ENCODE data around the gene SPRY4.
"Not testable (repeated sequence)": the region's sequence is repeated elsewhere in the genome, so short reads cannot be mapped to it uniquely, and the experiment has no call there.

Gene SPRY4

DNA sequence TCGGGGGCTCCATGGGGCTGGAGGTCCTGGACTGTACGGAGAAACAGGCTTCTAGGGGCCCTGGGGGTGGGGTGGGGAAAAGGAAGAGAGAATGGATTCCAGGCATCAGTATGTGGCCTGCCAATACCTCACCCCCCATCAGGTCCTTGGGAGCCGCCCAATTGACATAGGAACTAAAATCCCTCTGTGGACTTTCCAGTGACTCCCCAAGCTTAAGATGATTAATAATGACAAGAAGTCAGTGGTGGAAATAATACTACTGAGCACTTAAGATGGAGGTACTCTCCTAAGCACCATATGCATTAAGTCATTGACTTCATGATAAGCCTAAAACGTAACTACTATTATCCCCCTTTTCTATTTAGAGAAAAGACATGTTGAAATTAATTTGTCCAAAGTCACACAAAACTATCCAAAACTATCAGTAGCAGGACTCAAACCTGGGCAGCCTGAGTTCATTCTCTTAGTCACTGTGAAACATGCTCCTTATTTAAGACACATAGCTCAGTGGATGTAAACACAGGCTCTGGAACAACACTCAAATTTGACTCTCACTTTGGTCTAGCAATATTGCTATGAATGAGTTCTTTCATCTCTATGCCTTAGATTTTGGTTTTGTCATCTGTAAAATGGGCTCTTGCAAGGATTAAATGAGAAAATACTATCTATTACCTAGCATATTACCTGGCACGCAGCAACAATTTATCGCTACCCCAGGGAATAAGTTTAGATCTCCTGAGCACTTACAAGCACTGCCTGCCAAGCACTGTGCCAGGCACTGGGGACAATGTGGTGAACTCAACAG lies 9.5 kb downstream of the SPRY4 start:
- in situ Hi-C loops (cut with MboI; ENCODE audit: low sequenced_read_pairs), result no loop called here

DNA sequence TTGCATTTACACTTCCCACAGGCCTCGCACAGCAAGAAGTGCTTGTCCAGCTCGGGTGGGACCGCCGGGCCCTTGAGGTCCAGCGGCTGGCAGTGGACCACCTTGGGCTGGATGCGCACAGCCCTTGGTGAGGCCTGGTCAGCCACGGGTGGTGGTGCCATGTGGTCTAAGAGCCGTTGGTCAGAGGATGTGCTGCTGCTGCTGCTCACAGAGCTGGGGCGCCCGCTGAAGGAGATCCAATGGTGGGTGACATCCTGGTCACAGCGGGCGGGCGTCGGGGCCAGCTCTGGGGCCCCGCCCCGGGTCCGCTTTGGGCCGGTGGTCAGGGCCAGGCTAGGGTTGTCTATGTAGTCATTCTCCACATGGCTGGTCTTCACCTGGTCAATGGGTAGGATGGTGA lies 10.2 kb downstream of the SPRY4 start:
- in situ Hi-C loops (cut with MboI; ENCODE audit: low sequenced_read_pairs), result no loop called here

DNA sequence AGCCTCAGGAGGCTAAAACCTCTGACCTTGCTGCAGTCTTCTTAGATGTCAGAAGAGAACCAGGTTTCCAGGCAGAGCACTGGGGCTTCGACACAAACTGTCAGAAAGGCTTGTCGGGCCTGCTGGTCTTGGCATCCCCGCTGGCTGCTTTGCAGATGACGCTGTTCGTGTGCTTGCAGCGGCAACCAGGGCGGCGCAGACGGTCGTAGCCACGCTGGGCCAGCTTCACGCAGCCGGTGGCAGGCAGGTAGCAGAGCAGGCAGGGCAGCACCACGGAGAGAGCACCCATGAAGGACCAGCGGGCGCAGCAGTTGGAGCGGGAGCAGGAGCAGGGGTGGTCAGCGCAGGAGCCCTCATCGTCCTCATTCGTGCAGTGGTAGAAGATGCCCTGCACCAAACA lies 10.7 kb downstream of the SPRY4 start:
- in situ Hi-C loops (cut with MboI; ENCODE audit: low sequenced_read_pairs), result no loop called here

DNA sequence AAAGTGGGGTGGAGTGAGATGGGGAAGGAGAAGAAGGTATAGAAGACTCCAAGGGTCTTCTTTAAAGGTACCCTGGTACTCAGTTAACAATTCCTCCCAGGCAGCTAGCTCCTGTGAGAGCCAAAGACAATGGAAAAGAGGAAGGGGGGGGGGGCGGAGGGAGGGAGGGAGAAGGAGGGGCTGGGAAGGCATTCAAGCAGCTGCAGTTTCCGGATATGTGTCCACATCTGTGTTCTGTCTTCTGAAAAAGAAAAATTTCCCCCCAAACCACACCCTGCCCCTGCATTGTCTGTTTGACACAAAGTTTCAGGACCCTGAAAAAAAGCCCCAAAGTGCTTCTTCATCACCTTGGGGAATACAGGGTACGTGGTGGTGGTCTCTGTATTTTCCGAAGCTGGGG lies 11.1 kb downstream of the SPRY4 start:
- in situ Hi-C loops (cut with MboI; ENCODE audit: low sequenced_read_pairs), result no loop called here

DNA sequence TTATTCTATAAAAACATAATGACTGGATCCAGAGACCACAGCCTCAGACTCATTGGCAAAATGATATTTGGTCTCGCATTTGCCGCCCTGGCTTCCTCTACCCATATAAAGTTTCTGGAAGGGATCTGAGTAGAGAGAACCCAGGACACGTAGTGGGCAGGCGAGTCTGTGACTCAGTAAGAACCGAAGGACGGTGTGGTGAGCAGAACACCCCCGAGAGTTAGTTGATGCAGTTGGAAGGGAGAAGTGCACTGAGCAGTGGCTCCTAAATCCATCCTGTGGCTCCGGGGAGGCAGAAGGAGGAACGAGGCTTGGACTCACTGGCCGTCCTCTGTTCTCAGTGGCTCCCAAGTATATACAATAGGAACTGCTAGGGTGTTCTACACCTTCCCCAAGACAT lies 11.5 kb downstream of the SPRY4 start:
- in situ Hi-C loops (cut with MboI; ENCODE audit: low sequenced_read_pairs), result no loop called here

DNA sequence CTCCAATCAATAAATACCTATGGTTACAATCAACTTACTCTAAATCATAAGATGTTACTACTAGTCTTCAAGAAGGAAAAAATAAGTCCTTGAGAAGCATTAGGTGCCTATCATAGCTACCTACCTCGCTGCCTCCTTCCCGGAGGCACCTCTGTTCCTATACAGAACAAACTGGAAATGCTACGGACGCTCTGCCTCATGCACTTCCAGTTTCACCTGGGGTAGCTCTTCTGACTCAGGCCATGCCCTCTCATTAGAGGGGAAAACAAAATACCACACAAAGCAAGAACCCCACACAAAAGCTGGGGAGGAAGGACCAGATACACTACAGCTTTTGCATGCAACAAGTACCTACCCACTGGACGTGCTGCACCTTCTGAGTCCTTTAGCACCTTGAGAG lies 12.4 kb downstream of the SPRY4 start:
- in situ Hi-C loops (cut with MboI; ENCODE audit: low sequenced_read_pairs), result no loop called here

DNA sequence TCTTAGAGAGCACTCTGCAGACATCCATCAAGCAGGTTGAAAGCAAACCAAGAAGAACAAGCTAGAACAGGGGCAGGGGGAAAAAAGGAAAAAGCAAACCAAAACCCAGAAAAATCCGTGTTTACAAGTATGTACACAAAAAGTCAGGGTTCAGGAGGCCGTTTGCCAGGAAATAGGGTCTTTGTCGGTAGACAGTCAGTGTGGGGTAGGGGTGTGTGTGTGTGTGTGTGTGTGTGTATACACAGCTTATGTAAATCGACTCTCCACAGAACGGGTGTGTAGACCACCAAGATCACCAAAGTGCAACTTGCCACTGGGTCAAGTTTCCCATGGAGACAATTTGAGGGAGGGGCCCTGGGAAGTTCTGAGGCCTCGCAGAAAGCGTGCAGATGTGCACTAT lies 13.1 kb downstream of the SPRY4 start:
- in situ Hi-C loops (cut with MboI; ENCODE audit: low sequenced_read_pairs), result no loop called here

DNA sequence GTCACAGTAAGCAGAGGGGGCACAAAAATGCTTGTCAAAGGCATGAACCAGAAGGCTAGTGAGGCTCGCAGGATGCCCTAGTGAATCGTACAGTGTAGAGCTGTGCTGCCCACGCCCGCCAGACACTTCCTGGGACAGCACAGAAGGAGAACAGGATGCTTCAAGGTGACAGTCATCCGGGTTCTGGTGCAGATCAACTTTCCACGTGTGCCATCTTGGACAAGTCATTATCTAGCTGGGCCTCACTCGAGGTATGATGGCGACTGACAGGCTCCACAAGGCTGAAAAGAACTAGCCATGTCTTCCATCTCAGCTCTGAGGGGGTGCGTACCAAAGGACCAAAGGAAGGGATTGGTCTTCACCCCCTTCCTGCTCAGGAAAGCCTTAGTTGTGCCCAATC lies 14.0 kb downstream of the SPRY4 start:
- in situ Hi-C loops (cut with MboI; ENCODE audit: low sequenced_read_pairs), result no loop called here

DNA sequence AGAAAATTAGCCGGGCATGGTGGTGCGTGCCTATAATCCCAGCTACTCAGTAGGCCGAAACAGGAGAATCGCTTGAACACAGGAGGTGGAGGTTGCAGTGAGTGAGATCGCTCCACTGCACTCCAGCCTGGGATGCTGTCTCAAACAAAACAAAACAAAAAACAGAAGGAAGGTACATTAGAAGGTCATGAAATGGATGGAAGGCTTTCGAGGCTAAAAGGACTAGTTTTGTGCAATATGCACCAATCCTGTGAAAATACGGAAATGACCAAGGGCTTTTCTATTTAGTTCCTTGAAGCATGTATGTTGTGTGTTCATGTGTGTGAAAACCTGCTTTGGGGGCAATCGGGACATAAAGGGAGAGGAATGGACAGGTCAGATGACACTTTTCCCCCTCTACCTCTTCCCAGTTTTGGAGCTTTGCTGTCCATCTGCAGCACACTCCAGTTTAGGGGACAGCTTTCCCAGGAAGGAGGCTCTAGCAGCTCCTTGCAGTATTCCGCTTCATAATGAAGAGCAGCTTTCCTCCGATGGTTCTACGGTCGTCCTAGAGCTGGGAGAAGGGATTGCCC lies 15.0 kb downstream of the SPRY4 start:
- in situ Hi-C loops (cut with MboI; ENCODE audit: low sequenced_read_pairs), result no loop called here

DNA sequence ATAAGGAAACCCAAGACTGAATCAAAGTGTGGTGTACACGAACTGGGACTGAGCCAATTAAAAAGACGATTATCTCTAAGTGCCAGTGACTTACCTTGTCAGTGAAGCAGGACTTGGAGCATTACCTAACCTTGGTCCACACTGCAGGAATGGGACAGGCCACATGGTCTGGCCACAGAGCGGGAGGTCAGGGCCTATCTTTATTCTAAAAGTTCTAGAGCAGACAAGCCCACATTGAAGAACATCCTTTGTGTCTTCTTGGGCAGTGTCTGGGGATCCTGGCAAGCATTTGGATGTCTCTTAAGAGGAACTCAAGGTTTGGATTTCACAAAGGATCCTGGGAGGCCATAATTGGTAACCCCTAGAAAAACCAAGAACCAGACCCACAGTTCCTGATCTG lies 16.5 kb downstream of the SPRY4 start:
- in situ Hi-C loops (cut with MboI; ENCODE audit: low sequenced_read_pairs), result no loop called here

DNA sequence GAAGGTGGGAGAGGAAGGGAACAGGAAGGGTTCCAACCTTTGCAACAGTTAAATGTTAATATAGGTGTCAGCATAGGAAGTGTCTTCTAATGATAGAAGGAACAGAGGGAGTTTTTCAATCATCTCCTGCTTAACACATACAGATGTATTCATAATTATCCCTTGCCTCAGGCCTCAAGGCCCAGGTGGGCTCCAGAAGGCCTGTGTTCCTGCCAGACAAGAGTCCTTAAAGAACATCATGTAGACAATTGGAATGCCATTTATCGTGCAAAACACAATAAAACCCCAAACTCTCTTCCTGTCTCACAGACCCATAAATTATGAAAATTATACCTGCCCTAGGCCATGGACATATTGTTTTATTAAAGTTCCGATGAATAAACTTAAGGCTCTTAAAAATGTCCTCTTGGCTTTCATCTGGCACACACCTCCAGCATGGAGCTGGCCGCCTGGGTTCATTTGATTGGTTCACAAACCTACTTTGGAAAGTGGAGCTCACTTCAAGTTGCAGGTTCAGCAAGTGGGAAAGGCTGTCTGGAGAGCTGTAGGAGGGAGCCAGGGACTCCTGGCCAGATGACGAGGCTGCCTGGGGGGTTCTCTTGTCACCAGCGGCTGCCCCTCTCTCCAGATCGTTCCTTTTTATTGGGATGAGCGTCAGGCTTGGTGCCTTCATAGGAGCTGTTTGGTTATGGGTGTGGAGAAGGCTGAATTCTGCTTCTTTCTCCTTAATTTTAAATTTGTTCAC lies 17.5 kb downstream of the SPRY4 start:
- in situ Hi-C loops (cut with MboI; ENCODE audit: low sequenced_read_pairs), result no loop called here

DNA sequence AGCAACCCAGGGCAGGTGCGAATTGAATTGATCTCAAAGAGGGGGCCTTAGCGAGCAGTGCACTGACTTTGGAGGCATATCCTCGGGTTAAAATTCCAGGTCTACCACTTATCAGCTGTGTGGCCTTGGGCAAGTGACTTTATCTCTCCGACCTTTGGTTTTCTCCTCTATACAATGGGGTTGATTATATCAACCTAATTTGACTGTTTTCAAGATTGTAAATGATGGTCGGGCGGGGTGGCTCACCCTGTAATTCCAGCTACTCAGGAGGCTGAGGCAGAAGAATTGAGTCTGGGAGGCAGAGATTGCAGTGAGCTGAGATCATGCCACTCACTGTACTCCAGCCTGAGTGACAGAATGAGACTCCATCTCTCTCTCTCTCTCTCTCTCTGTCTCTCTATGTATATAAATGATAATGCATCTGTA lies 18.7 kb downstream of the SPRY4 start:
- in situ Hi-C loops (cut with MboI; ENCODE audit: low sequenced_read_pairs), result no loop called here

DNA sequence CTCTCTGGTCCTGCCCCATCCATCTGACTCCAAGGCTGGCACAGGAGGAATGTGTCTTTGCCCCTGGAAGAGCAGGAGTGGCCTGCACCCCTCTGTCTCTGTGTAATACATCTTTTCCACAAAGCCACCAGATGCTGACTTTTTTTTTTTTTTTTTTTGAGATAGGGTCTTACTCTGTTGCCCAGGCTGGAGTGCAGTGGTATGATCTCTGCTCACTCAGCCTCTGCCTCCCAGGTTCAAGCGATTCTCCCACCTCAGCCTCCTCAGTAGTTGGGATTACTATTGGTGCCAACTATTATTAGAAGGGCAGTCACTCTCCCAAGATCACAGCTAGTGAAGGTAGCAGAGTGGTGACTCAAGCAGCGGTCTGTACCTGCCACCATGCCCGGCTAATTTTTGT lies 19.6 kb downstream of the SPRY4 start:
- in situ Hi-C loops (cut with MboI; ENCODE audit: low sequenced_read_pairs), result no loop called here

DNA sequence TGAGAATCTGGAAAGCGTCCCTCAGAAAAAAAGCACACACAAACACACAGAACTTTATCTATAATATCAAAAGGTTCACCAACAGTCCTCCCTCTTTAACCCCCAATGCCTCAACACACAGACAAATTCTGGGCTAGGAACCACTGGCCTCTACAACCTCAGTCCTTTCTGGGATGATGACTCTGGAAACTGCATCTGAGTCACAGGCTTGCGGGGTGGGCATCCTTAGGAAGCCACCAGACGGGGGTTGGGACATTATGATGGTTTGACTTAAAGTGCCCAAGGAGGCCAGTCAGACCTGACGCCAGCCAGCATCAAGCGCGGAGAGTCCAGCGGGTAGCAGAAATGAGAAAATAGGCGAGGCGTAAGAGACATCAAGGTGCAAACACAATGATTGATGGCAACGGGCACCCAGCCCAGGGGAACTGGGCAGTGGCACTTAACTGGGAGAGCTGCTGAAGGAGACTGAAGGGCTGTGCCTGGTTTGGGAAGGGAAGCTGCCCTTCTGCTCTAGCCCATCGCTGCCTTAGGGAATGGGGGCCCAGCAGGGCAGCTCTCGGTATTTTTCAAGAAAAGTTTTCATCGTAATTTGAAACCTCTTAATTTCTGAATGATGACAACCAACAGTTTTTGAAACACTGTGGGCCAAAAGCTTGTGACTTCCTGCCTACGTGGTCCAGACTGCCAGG lies 20.7 kb downstream of the SPRY4 start:
- in situ Hi-C loops (cut with MboI; ENCODE audit: low sequenced_read_pairs), result no loop called here

DNA sequence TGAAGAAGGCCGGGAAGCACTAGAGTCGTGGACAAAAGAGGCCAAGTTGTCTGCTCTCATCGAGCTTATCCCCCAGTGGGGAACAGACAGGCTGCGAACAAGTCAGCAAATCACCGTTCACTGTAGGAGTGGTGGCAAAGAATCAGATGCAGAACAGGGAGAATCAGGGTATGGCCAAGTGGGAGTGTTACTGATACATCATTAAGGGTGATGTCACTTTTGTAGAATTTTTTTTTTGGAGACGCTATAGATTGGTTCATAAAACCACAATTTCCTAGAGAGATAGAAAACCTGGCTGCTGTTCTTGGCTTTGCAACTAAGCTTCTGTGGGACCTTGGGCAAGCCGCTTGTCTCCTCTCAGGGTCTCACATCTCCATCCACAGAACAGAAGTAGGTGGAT lies 21.3 kb downstream of the SPRY4 start:
- in situ Hi-C loops (cut with MboI; ENCODE audit: low sequenced_read_pairs), result no loop called here

DNA sequence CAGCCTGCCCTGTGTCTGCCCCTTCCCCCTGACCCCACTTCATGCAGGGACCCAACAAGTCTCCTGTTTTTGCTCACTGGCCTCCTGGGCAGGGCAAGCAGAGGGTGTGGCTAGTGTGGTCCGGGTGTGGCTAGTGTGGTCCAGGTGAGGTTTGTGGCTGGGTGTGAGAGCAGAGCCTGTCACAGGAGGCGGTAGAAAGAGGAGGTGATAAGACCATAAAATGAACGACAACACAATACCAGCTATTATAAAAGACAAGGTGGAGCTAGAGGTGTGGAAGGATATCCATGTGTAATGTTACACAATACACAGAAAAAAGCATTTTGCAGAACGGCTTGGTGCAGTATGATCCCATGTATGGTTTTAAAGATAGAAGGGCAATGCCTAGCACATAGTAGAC lies 23.3 kb downstream of the SPRY4 start:
- in situ Hi-C loops (cut with MboI; ENCODE audit: low sequenced_read_pairs), result no loop called here

DNA sequence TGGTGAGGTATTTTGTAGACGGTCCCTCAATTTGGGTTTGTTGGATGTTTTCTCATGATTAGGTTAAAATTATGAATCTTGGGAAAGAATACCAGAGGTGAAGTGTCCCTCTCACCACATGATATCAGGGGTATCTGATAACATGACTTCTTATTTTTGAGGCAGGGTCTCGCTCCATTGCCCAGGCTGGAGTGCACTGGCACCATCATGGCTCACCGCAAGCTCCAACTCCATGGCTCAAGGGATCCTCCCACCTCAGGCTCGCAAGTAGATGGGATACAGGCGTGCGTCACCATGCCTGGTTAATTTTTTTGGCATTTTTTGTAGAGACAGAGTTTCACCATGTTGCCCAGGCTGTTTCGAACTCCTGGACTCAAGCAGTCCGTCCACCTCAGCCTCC lies 24.1 kb downstream of the SPRY4 start:
- in situ Hi-C loops (cut with MboI; ENCODE audit: low sequenced_read_pairs), result no loop called here

DNA sequence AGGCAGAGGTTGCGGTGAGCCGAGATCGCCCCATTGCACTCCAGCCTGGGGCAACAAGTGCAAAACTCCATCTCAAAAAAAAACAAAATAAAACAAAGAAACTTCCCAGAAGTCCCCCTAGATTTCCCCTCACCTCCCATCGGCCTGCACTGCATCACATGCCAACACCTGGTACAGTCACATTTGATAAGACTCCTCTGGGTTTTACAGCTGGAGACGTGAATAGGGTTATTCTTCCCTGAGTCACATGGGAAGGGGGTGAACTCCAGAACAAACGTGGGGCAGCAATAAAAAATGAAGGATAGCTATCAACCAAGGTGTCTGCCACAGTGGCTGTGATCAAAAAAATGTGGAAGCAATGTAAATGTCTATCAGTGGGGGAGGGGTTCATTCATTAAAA lies 26.0 kb downstream of the SPRY4 start:
- in situ Hi-C loops (cut with MboI; ENCODE audit: low sequenced_read_pairs), result no loop called here

DNA sequence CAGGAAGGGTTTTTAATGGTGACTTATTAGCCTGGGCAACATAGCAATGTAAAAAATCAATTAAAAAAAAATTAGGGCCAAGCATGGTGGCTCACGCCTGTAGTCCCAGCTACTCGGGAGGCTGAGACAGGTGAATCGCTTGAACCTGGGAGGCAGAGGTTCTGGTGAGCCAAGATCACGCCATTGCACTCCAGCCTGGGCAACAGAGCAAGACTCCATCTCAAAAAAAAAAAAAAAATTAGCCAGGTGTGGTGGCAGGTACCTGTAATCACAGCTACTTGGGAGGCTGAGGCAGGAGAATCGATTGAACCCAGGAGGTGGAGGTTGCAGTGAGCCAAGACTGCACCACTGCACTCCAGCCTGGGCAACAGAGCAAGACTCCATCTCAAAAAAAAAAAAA lies 27.0 kb downstream of the SPRY4 start:
- in situ Hi-C loops (cut with MboI; ENCODE audit: low sequenced_read_pairs), result not testable (repeated sequence)

DNA sequence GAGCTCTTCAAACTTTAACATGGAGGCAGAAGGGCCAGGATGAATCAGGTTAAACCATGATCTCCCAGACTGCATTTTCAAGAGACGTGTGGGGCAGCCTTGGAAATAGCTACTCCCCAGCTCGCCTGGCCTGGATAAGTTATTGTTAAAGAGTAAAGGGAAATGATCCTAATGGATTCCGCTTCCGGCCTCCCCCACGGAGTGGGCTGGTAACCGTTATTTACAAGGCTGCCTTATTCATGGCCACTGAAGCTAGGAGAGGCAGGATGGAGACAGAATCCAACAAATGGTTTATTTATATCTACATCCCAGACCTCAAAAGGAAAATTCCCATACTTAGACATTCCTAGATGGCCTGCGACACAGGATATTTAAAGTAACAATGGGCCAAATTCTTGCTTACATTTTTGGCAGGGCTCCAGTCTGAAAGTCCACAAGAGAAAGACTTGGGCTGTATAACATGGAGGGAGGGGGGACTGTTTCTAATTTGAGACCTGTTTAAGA lies 27.9 kb downstream of the SPRY4 start:
- in situ Hi-C loops (cut with MboI; ENCODE audit: low sequenced_read_pairs), result no loop called here
